Neuronal stem cell (in vitro differentiated cells): ENCODE measurements around the gene CCDC97.

Source experiments
- DNase-seq: peaks from one replicate; pipeline ENCODE4 v3.0.0-alpha.2; 2013; ENCODE audit warnings: low spot score
- H2AFZ ChIP-seq: one replicate; pipeline ENCODE4 v1.6.1; 2013; ENCODE audit warnings: mild to moderate bottlenecking, low read length, inconsistent platforms
- H2AK5ac ChIP-seq: 2 replicates; pipeline ENCODE4 v1.6.1; 2013; ENCODE audit warnings: low read depth, mild to moderate bottlenecking, inconsistent platforms, low read length, moderate library complexity, mixed read lengths
- H2BK120ac ChIP-seq: 2 replicates; pipeline ENCODE4 v1.6.1; 2013; ENCODE audit warnings: low read depth, mild to moderate bottlenecking, inconsistent platforms, low read length, moderate library complexity, mixed read lengths
- H2BK12ac ChIP-seq: one replicate; pipeline ENCODE4 v1.6.1; 2013; ENCODE audit warnings: low read length, inconsistent platforms
- H2BK15ac ChIP-seq: 2 replicates; pipeline ENCODE4 v1.6.1; 2013; ENCODE audit warnings: mild to moderate bottlenecking, low read length, inconsistent platforms, mixed read lengths
- H2BK5ac ChIP-seq: one replicate; pipeline ENCODE4 v1.6.1; 2013; ENCODE audit warnings: inconsistent platforms, mild to moderate bottlenecking, low read length, moderate library complexity
- H3K14ac ChIP-seq: one replicate; pipeline ENCODE4 v1.6.1; 2013; ENCODE audit warnings: low read length, inconsistent platforms
- H3K18ac ChIP-seq: 2 replicates; pipeline ENCODE4 v1.6.1; 2013; ENCODE audit warnings: low read length, inconsistent platforms
- H3K23ac ChIP-seq: 2 replicates; pipeline ENCODE4 v1.6.1; 2013; ENCODE audit warnings: low read depth, mild to moderate bottlenecking, mixed read lengths, low read length, inconsistent platforms; ENCODE audit not compliant: poor library complexity
- H3K27ac ChIP-seq: replicated peaks from 3 replicates; pipeline ENCODE4 v1.5.1; 2013; ENCODE audit warnings: low read length, inconsistent platforms
- H3K27me3 ChIP-seq, 3 experiments: 2 replicates each; pipeline ENCODE4 v1.6.1; 2013; ENCODE audit warnings: low read length in 3 of 3, mild to moderate bottlenecking in 2 of 3, inconsistent platforms in 1 of 3, low read depth in 1 of 3, mixed read lengths in 1 of 3, moderate library complexity in 1 of 3; ENCODE audit not compliant: control insufficient read depth in 3 of 3, insufficient read depth in 3 of 3
- H3K36me3 ChIP-seq, 2 donors: replicated peaks in 1 of 2; 2 replicates each; pipeline ENCODE4 v1.6.1; 2013; ENCODE audit warnings: low read length in 2 of 2; ENCODE audit not compliant: control insufficient read depth in 2 of 2, insufficient read depth in 2 of 2
- H3K4ac ChIP-seq: 2 replicates; pipeline ENCODE4 v1.6.1; 2013; ENCODE audit warnings: inconsistent platforms, mild to moderate bottlenecking, low read length, moderate library complexity
- H3K4me1 ChIP-seq, 2 donors: 1 replicate in 1 of 2; 2 replicates in 1 of 2; pipeline ENCODE4 v1.6.1; 2013; ENCODE audit warnings: low read length in 2 of 2, low read depth in 1 of 2; ENCODE audit not compliant: control insufficient read depth in 2 of 2, insufficient read depth in 1 of 2
- H3K4me2 ChIP-seq: one replicate; pipeline ENCODE4 v1.6.1; 2013; ENCODE audit warnings: mild to moderate bottlenecking, low read length, inconsistent platforms; ENCODE audit not compliant: insufficient read depth, poor library complexity, severe bottlenecking
- H3K4me3 ChIP-seq, 2 donors: 2 replicates each; pipeline ENCODE4 v1.5.1; 2013; ENCODE audit warnings: low read length in 2 of 2, mild to moderate bottlenecking in 2 of 2, inconsistent platforms in 1 of 2, moderate library complexity in 1 of 2
- H3K79me1 ChIP-seq: one replicate; pipeline ENCODE4 v1.6.1; 2013; ENCODE audit warnings: low read depth, mild to moderate bottlenecking, inconsistent platforms, low read length, moderate library complexity
- H3K9ac ChIP-seq: one replicate; pipeline ENCODE4 v1.6.1; 2013; ENCODE audit warnings: mild to moderate bottlenecking, low read depth, low read length, inconsistent platforms; ENCODE audit not compliant: poor library complexity
- H3K9me3 ChIP-seq, 2 donors: replicated peaks in 1 of 2; 2 replicates each; pipeline versions ENCODE3 to v1.6.1; 2013; ENCODE audit warnings: low read length in 2 of 2, mild to moderate bottlenecking in 2 of 2, inconsistent platforms in 1 of 2, low read depth in 1 of 2, mixed read lengths in 1 of 2, moderate library complexity in 1 of 2; ENCODE audit not compliant: control insufficient read depth in 2 of 2, insufficient read depth in 1 of 2
- H4K8ac ChIP-seq: one replicate; pipeline ENCODE4 v1.6.1; 2013; ENCODE audit warnings: low read depth, mild to moderate bottlenecking, inconsistent platforms, low read length, moderate library complexity
- H4K91ac ChIP-seq: one replicate; pipeline ENCODE4 v1.6.1; 2013; ENCODE audit warnings: low read length, low read depth, mild to moderate bottlenecking, inconsistent platforms; ENCODE audit not compliant: poor library complexity
- WGBS, 2 donors: extraction: QIAGEN DNeasy Blood & Tissue Kit; methylation state at CpG; one replicate each; pipeline ENCODE4 v1.1.7; 2013; ENCODE audit warnings: missing lambda C conversion rate in 2 of 2, mixed read lengths in 1 of 2; ENCODE audit not compliant: insufficient read length in 2 of 2, insufficient replicate concordance in 1 of 2; ENCODE audit errors: extremely low coverage in 2 of 2; 5-methylcytosine and 5-hydroxymethylcytosine counted together

The CCDC97 gene

GRCh38 chr19:41328157-41328841, 18.3 kb downstream of the CCDC97 start:
- Histone ChIP-seq H2AK5ac (no peak overlapping the region), H2BK5ac (no peak overlapping the region), H3K4me2 (no peak overlapping the region), H2BK12ac (no peak overlapping the region), H3K4ac (no peak overlapping the region), H3K4me3 (no peak overlapping the region), H3K18ac (no peak overlapping the region), H3K27ac (no peak overlapping the region), H3K27me3 (peaks cover 0 to 37% (median 0%) of the 10 kb centered on the region in 3 experiments), H3K14ac (no peak overlapping the region), H3K4me1 (peaks cover 27 to 29% of the 10 kb centered on the region in 2 donors), H3K36me3 (peaks cover 0 to 11% of the 10 kb centered on the region in 2 donors), H4K91ac (no peak overlapping the region), H2BK120ac (no peak overlapping the region), H3K9me3 (no peaks in the 10 kb centered on the region), H3K9ac (peak overlapping the region; percentile 70), H2BK15ac (no peak overlapping the region), H3K79me1 (peaks cover 2% of the 10 kb centered on the region), H4K8ac (no peak overlapping the region), H2AFZ (no peak overlapping the region), H3K23ac (no peak overlapping the region)
- no CpG with 5 or more reads among the region's 22 CpGs for WGBS, 2 donors
- DNase-seq, result no peak

DNA sequence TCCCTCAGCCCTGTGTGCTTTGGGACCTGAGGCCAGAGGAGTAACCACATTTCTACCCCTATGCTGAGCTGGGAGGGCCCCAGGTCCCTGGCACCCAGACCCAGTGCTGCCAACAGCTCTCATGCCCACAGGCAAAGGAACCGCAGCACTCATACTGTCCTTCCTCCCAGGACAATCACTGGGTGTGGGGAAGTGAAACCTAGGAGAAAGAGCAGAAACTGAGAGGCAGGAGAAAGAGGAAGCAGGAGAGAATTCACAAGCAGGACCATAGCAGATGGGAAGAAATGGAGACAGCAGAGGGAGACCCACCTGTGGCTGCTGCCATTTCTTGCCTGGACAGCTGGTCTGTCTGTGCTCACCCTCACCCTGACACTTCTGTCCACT, 18.9 kb downstream of the CCDC97 start:
- Histone ChIP-seq H3K9ac (no peak overlapping the region), H3K4ac (no peak overlapping the region), H4K91ac (no peak overlapping the region), H4K8ac (no peak overlapping the region), H3K18ac (no peak overlapping the region), H2AK5ac (no peak overlapping the region), H3K14ac (no peak overlapping the region), H3K79me1 (peaks cover 2% of the 10 kb centered on the region), H2BK120ac (no peak overlapping the region), H3K36me3 (peaks cover 0 to 7% of the 10 kb centered on the region in 2 donors), H2AFZ (no peak overlapping the region), H2BK5ac (no peak overlapping the region), H2BK15ac (no peak overlapping the region), H3K4me3 (no peak overlapping the region), H3K27ac (no peak overlapping the region), H2BK12ac (no peak overlapping the region), H3K4me2 (no peak overlapping the region), H3K27me3 (peaks cover 0 to 37% (median 0%) of the 10 kb centered on the region in 3 experiments), H3K9me3 (no peaks in the 10 kb centered on the region), H3K4me1 (peaks cover 25 to 28% of the 10 kb centered on the region in 2 donors), H3K23ac (no peak overlapping the region)
- no CpG with 5 or more reads among the region's 1 CpG for WGBS, 2 donors
- DNase-seq, result no peak

- no peak for DNase-seq
- no CpG with 5 or more reads among the region's 4 CpGs for WGBS, 2 donors
- Histone ChIP-seq H3K4me2 (no peak overlapping the region), H3K14ac (no peak overlapping the region), H3K4ac (no peak overlapping the region), H3K4me1 (peaks cover 13 to 17% of the 10 kb centered on the region in 2 donors), H3K9me3 (no peaks in the 10 kb centered on the region), H2BK5ac (no peak overlapping the region), H2AFZ (no peak overlapping the region), H2BK15ac (no peak overlapping the region), H2AK5ac (no peak overlapping the region), H3K79me1 (peaks cover 2% of the 10 kb centered on the region), H3K23ac (no peak overlapping the region), H4K8ac (no peak overlapping the region), H3K27me3 (peaks cover 0 to 37% (median 0%) of the 10 kb centered on the region in 3 experiments), H3K9ac (no peak overlapping the region), H3K4me3 (no peak overlapping the region), H4K91ac (no peak overlapping the region), H2BK12ac (no peak overlapping the region), H2BK120ac (no peak overlapping the region), H3K18ac (no peak overlapping the region), H3K36me3 (peaks cover 0 to 3% of the 10 kb centered on the region in 2 donors), H3K27ac (no peak overlapping the region)
Measured at GRCh38 chr19:41330481-41330880, 20.5 kb downstream of the CCDC97 start.

- peak overlapping the region; percentile 81 for H3K18ac ChIP-seq
- no peak overlapping the region for H2BK120ac ChIP-seq
- H4K91ac ChIP-seq, result no peak overlapping the region
- H3K36me3 ChIP-seq, result peaks cover 0 to 3% of the 10 kb centered on the region in 2 donors
- H3K14ac ChIP-seq, result no peak overlapping the region
- no peaks in the 10 kb centered on the region for H3K79me1 ChIP-seq
- H3K9me3 ChIP-seq, result no peaks in the 10 kb centered on the region
- no peak overlapping the region for H2BK15ac ChIP-seq
- H3K4me2 ChIP-seq, result peak overlapping the region; percentile 44
- 100% methylated on average over 2 of the region's 47 CpGs; no CpG with 5 or more reads in 1 of the 2 donors for WGBS, 2 donors
- H3K9ac ChIP-seq, result no peak overlapping the region
- no peak overlapping the region for H3K4ac ChIP-seq
- peak overlapping the region; percentile 31 for H3K23ac ChIP-seq
- peaks cover 7 to 12% of the 10 kb centered on the region in 2 donors for H3K4me1 ChIP-seq
- peaks cover 0 to 35% (median 0%) of the 10 kb centered on the region in 3 experiments for H3K27me3 ChIP-seq
- no peak overlapping the region for H2AFZ ChIP-seq
- H2BK12ac ChIP-seq, result no peak overlapping the region
- no peak overlapping the region for H3K27ac ChIP-seq
- no peak overlapping the region for H2BK5ac ChIP-seq
- no peak overlapping the region for H3K4me3 ChIP-seq
- DNase-seq, result no peak
- peak overlapping the region; percentile 56 for H2AK5ac ChIP-seq
- no peak overlapping the region for H4K8ac ChIP-seq
Measured at GRCh38 chr19:41330946-41331678, 21.1 kb downstream of the CCDC97 start.
